ENCODE measurements around the gene CD2BP2. TPM values are rescaled to one million over a fixed set of nuclear protein-coding genes. Genes with fewer than 3 reads are reported as not detected.
"Not testable (repeated sequence)": the region's sequence is repeated elsewhere in the genome, so short reads cannot be mapped to it uniquely, and the experiment has no call there.

Gene CD2BP2
- total RNA-seq, 1 donor from 2014 or later: 34.1 TPM

DNA sequence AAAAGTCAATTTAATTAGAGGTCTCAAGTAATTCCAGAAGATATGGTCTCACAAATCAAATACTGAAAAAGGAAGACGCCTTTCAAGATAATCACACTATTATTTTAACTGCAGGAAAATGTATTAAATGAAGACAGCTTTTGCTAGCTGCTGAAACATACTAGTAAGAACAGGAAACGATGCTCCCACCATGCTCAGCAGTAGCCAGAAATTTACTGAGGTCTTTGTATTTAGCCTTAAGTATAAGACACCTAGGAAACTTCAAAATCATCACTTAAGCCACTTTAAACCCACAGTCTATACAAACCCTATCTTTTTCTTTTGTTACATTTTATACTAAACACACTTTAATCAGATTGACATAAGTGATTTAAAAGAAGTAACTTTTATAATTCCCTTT lies 36.5 kb downstream of the CD2BP2 start:
- intact Hi-C loops (cut with DNase I); DNase-seq; ATAC-seq (ENCODE audit: poor library complexity): not testable (repeated sequence)

DNA sequence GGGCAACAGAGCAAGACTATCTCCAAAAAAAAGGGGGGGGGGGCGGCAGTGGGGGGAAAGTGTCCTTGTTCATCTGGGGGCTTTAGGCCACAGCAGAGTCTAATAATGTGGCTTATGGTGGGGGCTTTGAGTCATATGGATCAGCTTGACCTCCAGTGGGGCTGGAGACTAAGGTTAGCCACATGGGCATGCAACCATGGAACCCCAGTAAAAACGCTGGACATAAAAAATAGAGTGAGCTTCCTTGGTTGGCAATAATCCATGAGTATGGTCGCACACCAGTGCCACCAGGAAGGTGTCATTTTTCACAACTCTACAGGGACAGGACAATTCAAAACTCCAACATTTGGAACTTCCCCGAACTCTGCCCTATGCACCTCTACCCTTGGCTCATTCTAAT lies 44.2 kb downstream of the CD2BP2 start:
- intact Hi-C loops (cut with DNase I); DNase-seq; ATAC-seq (ENCODE audit: poor library complexity): not testable (repeated sequence)

DNA sequence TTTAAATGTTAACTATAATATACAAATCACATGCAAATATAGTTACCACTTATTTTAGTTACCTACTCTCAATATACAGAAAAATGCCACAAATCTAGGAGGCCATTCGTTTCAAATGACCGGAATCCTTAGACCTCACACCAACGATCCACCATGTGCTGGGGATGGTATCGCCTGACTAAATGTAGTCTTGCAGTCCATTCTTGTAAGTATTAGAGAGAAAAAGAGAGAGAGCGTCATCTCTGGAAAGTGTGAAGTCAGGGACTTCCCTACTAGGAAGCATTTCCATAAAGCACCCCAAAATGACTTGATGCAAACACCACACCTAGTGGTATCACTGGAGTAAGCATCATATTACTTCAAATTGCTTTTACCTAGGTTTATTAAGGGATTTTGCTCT lies 45.9 kb downstream of the CD2BP2 start:
- not testable (repeated sequence) for ATAC-seq (ENCODE audit: poor library complexity); DNase-seq

More for the DNA sequence above, 45.9 kb downstream of the CD2BP2 start:
- intact Hi-C loops (cut with DNase I): not testable (repeated sequence)

Other genes starting within 250 kb of the CD2BP2 start
- gene GDPD3, start 241.8 kb downstream of the CD2BP2 start, total RNA-seq: 2.6 TPM
- gene MAPK3, start 232.1 kb downstream of the CD2BP2 start, total RNA-seq: 50.8 TPM
- 8.4 TPM for gene CORO1A, start 171.7 kb downstream of the CD2BP2 start, total RNA-seq
- 48.7 TPM for gene BOLA2B, start 161.6 kb downstream of the CD2BP2 start, total RNA-seq
- gene SLX1A, start 161.4 kb downstream of the CD2BP2 start, total RNA-seq: 16.2 TPM
- 3.3 TPM for gene SULT1A3, start 156.1 kb downstream of the CD2BP2 start, total RNA-seq
- 5.9 TPM for gene NPIPB13, start 106.8 kb downstream of the CD2BP2 start, total RNA-seq
- 24.4 TPM for gene TBC1D10B, start 15.2 kb upstream of the CD2BP2 start, total RNA-seq
- gene MYL11, start 19.5 kb upstream of the CD2BP2 start, total RNA-seq: not detected
- gene SEPTIN1, start 27.3 kb upstream of the CD2BP2 start, total RNA-seq: 0.97 TPM
- 5.1 TPM for gene ZNF48, start 40.1 kb upstream of the CD2BP2 start, total RNA-seq
- gene ZNF771, start 52.3 kb upstream of the CD2BP2 start, total RNA-seq: 6.2 TPM
- gene DCTPP1, start 74.7 kb upstream of the CD2BP2 start, total RNA-seq: 38.4 TPM
- gene SEPHS2, start 90.6 kb upstream of the CD2BP2 start, total RNA-seq: 28.6 TPM
- 1.5 TPM for gene ITGAL, start 117.4 kb upstream of the CD2BP2 start, total RNA-seq
- 71.7 TPM for gene ZNF768, start 171.3 kb upstream of the CD2BP2 start, total RNA-seq
- 8.0 TPM for gene ZNF747, start 179.6 kb upstream of the CD2BP2 start, total RNA-seq
- 8.0 TPM for gene ZNF764, start 203.1 kb upstream of the CD2BP2 start, total RNA-seq
- gene ZNF688, start 216.4 kb upstream of the CD2BP2 start, total RNA-seq: 12.2 TPM
- gene ZNF785, start 230.4 kb upstream of the CD2BP2 start, total RNA-seq: 7.1 TPM

Measured in Right ventricle myocardium superior (tissue), 1 donor.